ENCODE results near the gene PTPN6. TPM values are rescaled to one million over a fixed set of nuclear protein-coding genes. Genes with fewer than 3 reads are reported as not detected.
A peak's percentile ranks its signal among the peaks of the same experiment; 100 is the strongest.

The PTPN6 gene
- total and polyA plus RNA-seq, 9 of the 15 experiments (the other 6 are each of a cell fraction or from before 2014, with no cell fraction given): 1.5 to 5.1 (median 3.9) TPM

DNA sequence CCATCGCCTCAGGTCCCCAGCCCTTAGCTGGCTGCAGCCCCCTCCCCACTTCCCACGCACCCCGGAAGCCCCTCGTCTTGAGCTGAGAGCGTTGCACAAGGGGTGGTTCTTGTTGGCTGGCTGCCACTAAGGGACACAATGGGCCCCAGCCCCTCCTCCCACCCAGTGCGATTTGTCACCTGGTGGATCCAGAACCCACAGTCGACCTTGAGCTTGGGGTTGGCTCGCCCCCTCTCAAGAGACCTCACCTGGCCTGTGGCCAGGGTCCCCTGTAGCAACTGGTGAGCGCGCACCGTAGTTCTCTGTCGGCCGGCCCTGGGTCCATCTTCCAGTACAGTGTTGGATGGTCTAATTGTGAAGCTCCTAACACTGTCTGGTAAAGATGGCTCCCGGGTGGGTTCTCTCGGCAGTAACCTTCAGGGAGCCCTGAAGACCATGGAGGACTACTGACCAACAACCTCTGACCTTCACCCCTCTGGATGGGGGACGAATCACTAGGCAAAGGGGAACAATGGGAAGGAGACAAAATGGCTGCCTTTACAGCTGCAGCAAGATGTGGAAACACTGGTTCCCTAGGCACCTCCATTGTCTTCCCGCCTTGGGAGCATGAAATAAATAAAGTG, 12.7 kb downstream of the PTPN6 start (continued):
- TF ChIP-seq PTRF (tag; IDR thresholded peaks at IDR 0.05) (peak; percentile 62; the same call in 1 of the 2 replicates), CEBPG (CRISPR knock-in tag; IDR thresholded peaks at IDR 0.05) (0 out of 2 replicates have a peak, but pooled peaks have one; percentile 7), CEBPG (tag; conservative IDR thresholded peaks at IDR 0.05 in 1 of 2, IDR thresholded peaks at IDR 0.05 in 1 of 2) (no peak), NCOA6 (IDR thresholded peaks at IDR 0.05) (no peak), PYGO2 (tag; IDR thresholded peaks at IDR 0.05) (no peak), ZNF644 (tag; IDR thresholded peaks at IDR 0.05; ENCODE audit: low read depth) (peak; percentile 63; the same call in 1 of the 2 replicates), ZNF586 (CRISPR knock-in tag; conservative IDR thresholded peaks at IDR 0.05) (no peak), FOSL1 (tag; conservative IDR thresholded peaks at IDR 0.05) (no peak), HSF4 (CRISPR knock-in tag; IDR thresholded peaks at IDR 0.05; ENCODE audit: borderline replicate concordance) (0 out of 2 replicates have a peak, but pooled peaks have one; percentile 31), CBFB (CRISPR knock-in tag; IDR thresholded peaks at IDR 0.05) (no peak), KLF6 (CRISPR knock-in tag; IDR thresholded peaks at IDR 0.05; ENCODE audit: borderline replicate concordance) (0 out of 2 replicates have a peak, but pooled peaks have one; percentile 42), E2F6 (IDR thresholded peaks at IDR 0.05; ENCODE audit: borderline replicate concordance in 1 of 2, extremely low read depth in 1 of 2, insufficient read depth in 1 of 2, insufficient read length in 1 of 2, low read depth in 1 of 2, low read length in 1 of 2, poor library complexity in 1 of 2, severe bottlenecking in 1 of 2) (peak in 1 of 2 experiments; percentile 21), NFXL1 (CRISPR knock-in tag; IDR thresholded peaks at IDR 0.05) (peak; percentile 59; the same call in 1 of the 2 replicates), RBM39 (optimal IDR thresholded peaks at IDR 0.05; ENCODE audit: low read depth, low read length) (no peak), TCF15 (CRISPR knock-in tag; IDR thresholded peaks at IDR 0.05) (no peak), DNMT1 (IDR thresholded peaks at IDR 0.05) (no peak), PHB (CRISPR knock-in tag; IDR thresholded peaks at IDR 0.05) (no peak), ATF2 (CRISPR knock-in tag; IDR thresholded peaks at IDR 0.05) (no peak), MAX (CRISPR knock-in tag; IDR thresholded peaks at IDR 0.05) (no peak)
- TF ChIP-seq, protein P1, sequence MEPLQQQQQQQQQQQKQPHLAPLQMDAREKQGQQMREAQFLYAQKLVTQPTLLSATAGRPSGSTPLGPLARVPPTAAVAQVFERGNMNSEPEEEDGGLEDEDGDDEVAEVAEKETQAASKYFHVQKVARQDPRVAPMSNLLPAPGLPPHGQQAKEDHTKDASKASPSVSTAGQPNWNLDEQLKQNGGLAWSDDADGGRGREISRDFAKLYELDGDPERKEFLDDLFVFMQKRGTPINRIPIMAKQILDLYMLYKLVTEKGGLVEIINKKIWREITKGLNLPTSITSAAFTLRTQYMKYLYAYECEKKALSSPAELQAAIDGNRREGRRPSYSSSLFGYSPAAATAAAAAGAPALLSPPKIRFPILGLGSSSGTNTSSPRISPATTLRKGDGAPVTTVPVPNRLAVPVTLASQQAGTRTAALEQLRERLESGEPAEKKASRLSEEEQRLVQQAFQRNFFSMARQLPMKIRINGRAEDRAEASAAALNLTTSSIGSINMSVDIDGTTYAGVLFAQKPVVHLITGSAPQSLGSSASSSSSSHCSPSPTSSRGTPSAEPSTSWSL (CRISPR knock-in tag; IDR thresholded peaks at IDR 0.05; ENCODE audit: borderline replicate concordance): no peak
- TF ChIP-seq, protein P2, sequence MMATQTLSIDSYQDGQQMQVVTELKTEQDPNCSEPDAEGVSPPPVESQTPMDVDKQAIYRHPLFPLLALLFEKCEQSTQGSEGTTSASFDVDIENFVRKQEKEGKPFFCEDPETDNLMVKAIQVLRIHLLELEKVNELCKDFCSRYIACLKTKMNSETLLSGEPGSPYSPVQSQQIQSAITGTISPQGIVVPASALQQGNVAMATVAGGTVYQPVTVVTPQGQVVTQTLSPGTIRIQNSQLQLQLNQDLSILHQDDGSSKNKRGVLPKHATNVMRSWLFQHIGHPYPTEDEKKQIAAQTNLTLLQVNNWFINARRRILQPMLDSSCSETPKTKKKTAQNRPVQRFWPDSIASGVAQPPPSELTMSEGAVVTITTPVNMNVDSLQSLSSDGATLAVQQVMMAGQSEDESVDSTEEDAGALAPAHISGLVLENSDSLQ (IDR thresholded peaks at IDR 0.05): no peak

Measured in K562 (cell line).